ENCODE data around the gene ERP29.
"Not testable (repeated sequence)": the region's sequence is repeated elsewhere in the genome, so short reads cannot be mapped to it uniquely, and the experiment has no call there.

DNA sequence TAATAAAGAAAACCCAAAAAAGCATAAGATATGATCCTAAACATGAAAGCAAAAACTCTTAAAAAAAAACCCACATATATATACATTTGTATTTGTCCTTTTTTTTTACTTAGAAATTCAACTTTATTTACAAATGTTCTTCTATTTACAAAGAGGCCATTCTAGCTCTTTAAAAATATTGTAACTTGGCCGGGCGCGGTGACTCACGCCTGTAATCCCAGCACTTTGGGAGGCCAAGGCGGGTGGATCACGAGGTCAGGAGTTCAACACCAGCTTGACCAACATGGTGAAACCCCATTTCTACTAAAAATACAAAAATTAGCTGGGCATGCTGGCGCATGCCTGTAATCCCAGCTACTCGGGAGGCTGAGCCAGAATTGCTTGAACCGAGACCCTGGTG, 14.1 kb upstream of the ERP29 start:
- TF ChIP-seq, protein P1, sequence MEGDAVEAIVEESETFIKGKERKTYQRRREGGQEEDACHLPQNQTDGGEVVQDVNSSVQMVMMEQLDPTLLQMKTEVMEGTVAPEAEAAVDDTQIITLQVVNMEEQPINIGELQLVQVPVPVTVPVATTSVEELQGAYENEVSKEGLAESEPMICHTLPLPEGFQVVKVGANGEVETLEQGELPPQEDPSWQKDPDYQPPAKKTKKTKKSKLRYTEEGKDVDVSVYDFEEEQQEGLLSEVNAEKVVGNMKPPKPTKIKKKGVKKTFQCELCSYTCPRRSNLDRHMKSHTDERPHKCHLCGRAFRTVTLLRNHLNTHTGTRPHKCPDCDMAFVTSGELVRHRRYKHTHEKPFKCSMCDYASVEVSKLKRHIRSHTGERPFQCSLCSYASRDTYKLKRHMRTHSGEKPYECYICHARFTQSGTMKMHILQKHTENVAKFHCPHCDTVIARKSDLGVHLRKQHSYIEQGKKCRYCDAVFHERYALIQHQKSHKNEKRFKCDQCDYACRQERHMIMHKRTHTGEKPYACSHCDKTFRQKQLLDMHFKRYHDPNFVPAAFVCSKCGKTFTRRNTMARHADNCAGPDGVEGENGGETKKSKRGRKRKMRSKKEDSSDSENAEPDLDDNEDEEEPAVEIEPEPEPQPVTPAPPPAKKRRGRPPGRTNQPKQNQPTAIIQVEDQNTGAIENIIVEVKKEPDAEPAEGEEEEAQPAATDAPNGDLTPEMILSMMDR (IDR thresholded peaks at IDR 0.05): not testable (repeated sequence)
- not testable (repeated sequence) for TF ChIP-seq POLR2A (IDR thresholded peaks at IDR 0.05)
